Activated gamma-delta T cell treated with Interleukin-2 at 50 U/mL for 16 hours (primary cell): ENCODE measurements around the gene CRIM1.

Experiments used
- DNase-seq: peaks from one replicate; pipeline ENCODE4 v3.0.0-alpha.2; 2020

The CRIM1 gene

GRCh38 chr2:36490749-36491148, 135.2 kb downstream of the CRIM1 start:
- no peak for DNase-seq

GRCh38 chr2:36492216-36492945, 136.8 kb downstream of the CRIM1 start:
- no peak for DNase-seq

- DNase-seq = no peak
Measured at GRCh38 chr2:36493306-36493705, 137.7 kb downstream of the CRIM1 start.

- no peak for DNase-seq
Measured at GRCh38 chr2:36497570-36498163, 142.1 kb downstream of the CRIM1 start.

- no peak for DNase-seq
Measured at GRCh38 chr2:36499128-36499820, 143.7 kb downstream of the CRIM1 start.

GRCh38 chr2:36500072-36500471, 144.5 kb downstream of the CRIM1 start:
- DNase-seq = no peak

GRCh38 chr2:36502081-36502480, 146.5 kb downstream of the CRIM1 start:
- DNase-seq = no peak

- peak; percentile 22 for DNase-seq
Measured at GRCh38 chr2:36507408-36507812, 151.8 kb downstream of the CRIM1 start.

- no peak for DNase-seq
Measured at GRCh38 chr2:36509075-36509474, 153.5 kb downstream of the CRIM1 start.

- no peak for DNase-seq
Measured at GRCh38 chr2:36511858-36512603, 156.5 kb downstream of the CRIM1 start.

GRCh38 chr2:36512705-36513104, 157.1 kb downstream of the CRIM1 start:
- DNase-seq = no peak

- DNase-seq = no peak
Measured at GRCh38 chr2:36513661-36514060, 158.1 kb downstream of the CRIM1 start.

GRCh38 chr2:36515538-36515937, 160.0 kb downstream of the CRIM1 start:
- DNase-seq = no peak

- no peak for DNase-seq
Measured at GRCh38 chr2:36516136-36516870, 160.7 kb downstream of the CRIM1 start.

- DNase-seq = no peak
Measured at GRCh38 chr2:36520431-36520830, 164.9 kb downstream of the CRIM1 start.

- DNase-seq = no peak
Measured at GRCh38 chr2:36523153-36523552, 167.6 kb downstream of the CRIM1 start.

- DNase-seq = no peak
Measured at GRCh38 chr2:36525245-36525644, 169.7 kb downstream of the CRIM1 start.

- no peak for DNase-seq
Measured at GRCh38 chr2:36526226-36526625, 170.6 kb downstream of the CRIM1 start.

GRCh38 chr2:36528274-36528673, 172.7 kb downstream of the CRIM1 start:
- DNase-seq = no peak

GRCh38 chr2:36528766-36529392, 173.3 kb downstream of the CRIM1 start:
- DNase-seq = no peak

GRCh38 chr2:36530178-36530982, 174.8 kb downstream of the CRIM1 start:
- DNase-seq = no peak
